Pancreas (tissue), 10 donors: ENCODE results near the gene RPTOR. TPM values are rescaled to one million over a fixed set of nuclear protein-coding genes. Genes with fewer than 3 reads are reported as not detected.
A peak's percentile ranks its signal among the peaks of the same experiment; 100 is the strongest.

Source experiments
- ATAC-seq, 4 donors: fragments of 200-7000 bp; cut with Tn5 transposase; one replicate each; pipeline versions ENCODE4 v1.8.0 to v1.9.1; 2020; ENCODE audit warnings: mild to moderate bottlenecking in 4 of 4, moderate library complexity in 4 of 4
- DNase-seq, 6 donors: peaks; one replicate each; pipeline ENCODE4 v3.0.0-alpha.2; 2020
- FAIRE-seq: peaks from 2 replicates; lab custom pipeline; 2012; peaks lifted over from hg19 to GRCh38; lab: Jason Lieb, UNC
- H3K27ac ChIP-seq, 4 donors: fragments of 200-600 bp; sonication (generic); 1 replicate in 3 of 4; 2 replicates in 1 of 4; pipeline versions ENCODE4 v1.5.0 to v1.8.0; 2020
- H3K27me3 ChIP-seq, 4 donors: fragments of 200-600 bp; one replicate each; pipeline ENCODE4 v1.8.0; 2021
- H3K36me3 ChIP-seq, 3 donors: fragments of 200-600 bp; sonication (generic) in 1 of 3; one replicate each; pipeline versions ENCODE4 v1.5.0 to v1.8.0; 2020 to 2021
- H3K4me1 ChIP-seq, 3 donors: fragments of 200-600 bp; one replicate each; pipeline ENCODE4 v1.8.0; 2021
- H3K4me3 ChIP-seq, 4 donors: fragments of 200-600 bp; sonication (generic) in 2 of 4; one replicate each; pipeline versions ENCODE4 v1.5.0 to v1.8.0; 2020 to 2021
- H3K9me3 ChIP-seq, 4 donors: fragments of 200-600 bp; one replicate each; pipeline ENCODE4 v1.8.0; 2021
- WGBS, 2 donors: extraction: QIAGEN DNeasy Blood & Tissue Kit; methylation state at CpG; one replicate each; pipeline ENCODE4 v1.1.7; 2013; 5-methylcytosine and 5-hydroxymethylcytosine counted together
- intact Hi-C, 3 donors: fragments of 100-400 bp; cut with DNase I; formaldehyde crosslinking; loops; one replicate each; pipeline versions ENCODE4 v1.11.1 to v1.14.2; 2022
- polyA plus RNA-seq, 2 donors: library from polyadenylated mRNA; stranded (reverse); fragments of 200-250 nt; gene quantifications; one replicate each; pipeline ENCODE4 v1.2.3, GENCODE V29; 2013
- total RNA-seq, 6 donors: library from RNA; stranded (reverse); fragmentation: NEBNext Ultra II Directional in 4 of 6; extraction: Animal tissue kit (Norgen Biotek cat#: 25700) in 4 of 6; gene quantifications; one replicate each; pipeline versions ENCODE4 v1.2.1 to v1.2.4, GENCODE V29; 2021 to 2023
- TF ChIP-seq, protein P1 (sequence below), 4 donors: fragments of 200-600 bp; sonication (generic) in 3 of 4; IDR thresholded peaks; one replicate each; pipeline versions ENCODE4 v1.5.0 to v1.8.0; 2021; ENCODE audit warnings: antibody characterized with exemption in 4 of 4
- donor health status: healthy with polysubstance abuse.
- donor health status: DM: no; HTN: no; CAD: no; lungs with moderate emphysema.
- donor health status: DM: no; HTN: no; CAD: no.
- donor health status: control.
- donor health status: control.
- donor health status: Bipolar disorder and iron deficiency.
- donor health status: DM: yes; HTN: yes; CAD: no.
- donor health status: DM: no; HTN: no; CAD: no.
- donor health status: DM: no; HTN: no; CAD: no.
- donor health status: DM: yes; HTN: yes; CAD: no.

RPTOR gene
- total and polyA plus RNA-seq, 8 donors: 5.0 to 18.9 (median 13.2) TPM

DNA sequence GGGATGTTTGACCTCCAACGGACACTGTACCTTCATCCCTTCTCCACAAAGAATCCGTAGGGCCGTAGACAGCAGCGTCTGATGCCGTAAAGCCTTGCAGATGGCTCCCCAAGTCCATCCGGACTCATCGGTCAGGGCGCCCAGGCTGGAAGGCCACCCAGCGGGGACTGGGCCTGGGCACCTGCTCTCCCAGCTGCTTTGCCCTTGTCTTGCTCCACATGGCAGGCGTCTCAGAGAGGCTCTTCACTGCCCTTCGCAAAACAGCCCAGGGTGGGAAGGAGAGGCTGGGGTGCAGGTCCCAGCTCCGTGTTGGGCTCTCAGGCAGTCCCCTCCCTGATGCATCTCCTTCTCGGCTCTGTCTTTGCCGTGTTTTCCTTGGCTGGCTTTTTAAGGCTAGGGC is 6.2 kb upstream of the RPTOR start:
- Histone ChIP-seq H3K4me1 (no peaks in the 10 kb centered on the region), H3K27ac (no peak overlapping the region), H3K36me3 (no peaks in the 10 kb centered on the region), H3K4me3 (no peak overlapping the region), H3K27me3 (no peaks in the 10 kb centered on the region), H3K9me3 (no peaks in the 10 kb centered on the region)
- TF ChIP-seq, protein P1, sequence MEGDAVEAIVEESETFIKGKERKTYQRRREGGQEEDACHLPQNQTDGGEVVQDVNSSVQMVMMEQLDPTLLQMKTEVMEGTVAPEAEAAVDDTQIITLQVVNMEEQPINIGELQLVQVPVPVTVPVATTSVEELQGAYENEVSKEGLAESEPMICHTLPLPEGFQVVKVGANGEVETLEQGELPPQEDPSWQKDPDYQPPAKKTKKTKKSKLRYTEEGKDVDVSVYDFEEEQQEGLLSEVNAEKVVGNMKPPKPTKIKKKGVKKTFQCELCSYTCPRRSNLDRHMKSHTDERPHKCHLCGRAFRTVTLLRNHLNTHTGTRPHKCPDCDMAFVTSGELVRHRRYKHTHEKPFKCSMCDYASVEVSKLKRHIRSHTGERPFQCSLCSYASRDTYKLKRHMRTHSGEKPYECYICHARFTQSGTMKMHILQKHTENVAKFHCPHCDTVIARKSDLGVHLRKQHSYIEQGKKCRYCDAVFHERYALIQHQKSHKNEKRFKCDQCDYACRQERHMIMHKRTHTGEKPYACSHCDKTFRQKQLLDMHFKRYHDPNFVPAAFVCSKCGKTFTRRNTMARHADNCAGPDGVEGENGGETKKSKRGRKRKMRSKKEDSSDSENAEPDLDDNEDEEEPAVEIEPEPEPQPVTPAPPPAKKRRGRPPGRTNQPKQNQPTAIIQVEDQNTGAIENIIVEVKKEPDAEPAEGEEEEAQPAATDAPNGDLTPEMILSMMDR (IDR thresholded peaks at IDR 0.05): no peak
- intact Hi-C loops: no loop called here
- WGBS, 2 donors: 62 to 73% methylated on average over 14 of the region's 14 CpGs
- DNase-seq: no peak
- FAIRE-seq: no peak
- ATAC-seq: no peak

DNA sequence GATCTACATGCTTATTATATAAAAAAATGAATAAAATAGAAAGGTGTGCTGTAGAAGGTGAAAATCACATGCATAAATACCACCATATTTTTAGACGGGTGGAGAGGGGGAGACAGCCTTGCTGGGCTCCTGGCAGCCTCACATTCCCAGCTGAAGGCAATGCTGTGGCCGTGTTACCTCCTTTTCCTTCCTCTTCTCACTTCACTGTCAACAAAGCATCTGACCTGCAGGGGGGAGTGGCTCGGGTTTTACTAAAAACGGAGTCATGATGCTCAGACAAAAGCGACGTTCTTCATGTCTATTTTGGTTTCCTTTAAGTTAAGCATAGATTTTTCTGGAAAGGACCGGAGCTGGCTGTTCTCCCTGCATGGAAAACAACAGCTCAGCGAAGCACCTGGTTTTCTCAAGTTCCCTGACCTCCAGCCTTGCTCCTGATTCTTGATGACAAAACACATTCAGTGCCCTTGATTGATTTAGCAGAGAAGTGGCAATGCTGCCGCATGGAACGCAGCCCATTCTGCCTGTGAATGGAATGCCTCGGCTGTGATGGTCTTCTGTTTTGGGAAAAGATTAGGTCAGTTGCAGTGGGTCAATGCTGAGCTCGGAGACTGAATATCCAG is 5.5 kb upstream of the RPTOR start:
- no peaks in the 10 kb centered on the region for H3K27me3 ChIP-seq
- FAIRE-seq: no peak
- TF ChIP-seq, protein P1 (IDR thresholded peaks at IDR 0.05): no peak
- H3K36me3 ChIP-seq: no peaks in the 10 kb centered on the region
- H3K9me3 ChIP-seq: no peaks in the 10 kb centered on the region
- no peaks in the 10 kb centered on the region for H3K4me1 ChIP-seq
- no peak overlapping the region for H3K27ac ChIP-seq
- no peak for DNase-seq
- WGBS, 2 donors: 6 to 9% methylated on average over 12 of the region's 12 CpGs
- ATAC-seq: no peak
- H3K4me3 ChIP-seq: no peak overlapping the region
- intact Hi-C loops: no loop called here

DNA sequence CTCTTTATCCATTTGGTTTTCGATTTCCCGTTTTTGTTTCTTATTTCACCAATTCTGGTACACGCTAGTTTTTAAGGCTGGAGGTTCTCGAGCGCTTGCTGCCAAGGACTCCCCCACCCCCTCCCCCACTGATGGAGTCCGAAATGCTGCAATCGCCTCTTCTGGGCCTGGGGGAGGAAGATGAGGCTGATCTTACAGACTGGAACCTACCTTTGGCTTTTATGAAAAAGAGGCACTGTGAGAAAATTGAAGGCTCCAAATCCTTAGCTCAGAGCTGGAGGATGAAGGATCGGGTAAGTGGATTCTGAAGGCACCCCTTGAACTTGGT is 825 bp downstream of the RPTOR start:
- FAIRE-seq: no peak
- intact Hi-C loops: no loop called here

DNA sequence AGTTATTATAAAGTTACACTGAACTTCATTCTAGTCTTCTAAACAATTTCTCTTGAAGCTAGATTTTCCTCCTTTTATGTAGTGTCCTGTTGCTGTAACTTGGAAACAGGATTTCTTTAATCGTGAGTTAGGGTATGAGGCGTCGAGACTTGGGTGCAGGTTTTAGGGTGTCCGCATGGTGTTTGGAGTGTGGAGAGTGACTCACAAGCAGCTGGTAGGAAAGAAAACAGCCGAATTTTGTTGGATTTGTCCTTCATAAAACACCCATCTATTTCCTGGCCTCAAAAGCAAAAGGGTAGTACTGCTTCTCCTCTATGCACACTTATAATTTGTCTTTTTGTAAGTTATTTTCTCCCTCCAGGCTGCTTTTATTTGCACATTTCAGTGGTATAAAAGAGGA is 1.6 kb downstream of the RPTOR start:
- DNase-seq: no peak
- 68 to 78% methylated on average over 5 of the region's 5 CpGs for WGBS, 2 donors
- no peaks in the 10 kb centered on the region for H3K36me3 ChIP-seq
- no peak overlapping the region for H3K27ac ChIP-seq
- intact Hi-C loops: no loop called here
- H3K9me3 ChIP-seq: no peaks in the 10 kb centered on the region
- FAIRE-seq: no peak
- no peak for ATAC-seq
- no peaks in the 10 kb centered on the region for H3K27me3 ChIP-seq
- H3K4me3 ChIP-seq: peak overlapping the region in 1 of 4 donors; percentile 98
- H3K4me1 ChIP-seq: peaks cover 7 to 19% (median 11%) of the 10 kb centered on the region in 3 donors
- TF ChIP-seq, protein P1 (IDR thresholded peaks at IDR 0.05): no peak

More for the DNA sequence above, 825 bp downstream of the RPTOR start:
- TF ChIP-seq, protein P1 (IDR thresholded peaks at IDR 0.05): no peak
- Histone ChIP-seq H3K27me3 (no peaks in the 10 kb centered on the region), H3K9me3 (no peaks in the 10 kb centered on the region), H3K4me1 (peaks cover 7 to 19% (median 11%) of the 10 kb centered on the region in 3 donors), H3K27ac (no peak overlapping the region), H3K36me3 (no peaks in the 10 kb centered on the region), H3K4me3 (peak overlapping the region; percentile 72 to 98 (median 88))
- 3 to 5% methylated on average over 8 of the region's 8 CpGs for WGBS, 2 donors
- ATAC-seq (no peak), DNase-seq (no peak)

DNA sequence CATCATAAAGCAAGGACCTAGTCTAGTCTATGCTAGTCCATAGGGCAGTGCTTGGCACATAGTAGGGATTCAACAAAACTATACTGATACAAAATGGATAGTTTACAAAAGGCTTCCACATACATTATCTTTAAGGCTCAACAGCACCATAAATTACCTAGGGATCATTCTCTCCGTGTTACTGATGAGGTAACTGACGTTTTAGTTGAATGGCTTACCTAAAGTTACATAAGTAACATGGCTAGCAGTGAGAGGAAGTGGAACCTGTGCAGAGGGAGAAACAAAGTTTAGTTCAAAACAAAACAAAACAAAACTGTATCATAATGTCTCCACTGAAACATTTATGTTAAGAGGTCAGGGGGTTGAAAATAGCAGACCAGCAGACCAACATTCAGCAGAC is 7.9 kb downstream of the RPTOR start:
- TF ChIP-seq, protein P1 (IDR thresholded peaks at IDR 0.05): no peak
- 40 to 41% methylated on average over 2 of the region's 2 CpGs for whole genome bisulfite sequencing, 2 donors
- Histone ChIP-seq H3K36me3 (no peaks in the 10 kb centered on the region), H3K27ac (no peak overlapping the region), H3K4me3 (no peak overlapping the region), H3K27me3 (no peaks in the 10 kb centered on the region), H3K9me3 (no peaks in the 10 kb centered on the region), H3K4me1 (no peaks in the 10 kb centered on the region)
- no peak for ATAC-seq
- intact Hi-C loops: no loop called here
- no peak for FAIRE-seq
- DNase-seq: no peak
